Choroid plexus epithelial cell (primary cell): Measurements from ENCODE around the gene ASCC1.
A peak's percentile ranks its signal among the peaks of the same experiment; 100 is the strongest.
"Not testable (repeated sequence)": the region's sequence is repeated elsewhere in the genome, so short reads cannot be mapped to it uniquely, and the experiment has no call there.

ENCODE experiments used
- DNase-seq: peaks from one replicate; pipeline ENCODE4 v3.0.0-alpha.2; 2010; ENCODE audit warnings: low read depth
- H3K4me3 ChIP-seq: 2 replicates; pipeline ENCODE4 v1.5.1; 2011; ENCODE audit warnings: low read depth, mild to moderate bottlenecking, control low read depth, low read length, moderate library complexity
- CTCF ChIP-seq: conservative IDR thresholded peaks from 2 replicates; pipeline ENCODE4 v1.5.1; 2011; ENCODE audit warnings: low read depth, mild to moderate bottlenecking, control low read depth, inconsistent platforms, low read length, moderate library complexity

The ASCC1 gene

DNA sequence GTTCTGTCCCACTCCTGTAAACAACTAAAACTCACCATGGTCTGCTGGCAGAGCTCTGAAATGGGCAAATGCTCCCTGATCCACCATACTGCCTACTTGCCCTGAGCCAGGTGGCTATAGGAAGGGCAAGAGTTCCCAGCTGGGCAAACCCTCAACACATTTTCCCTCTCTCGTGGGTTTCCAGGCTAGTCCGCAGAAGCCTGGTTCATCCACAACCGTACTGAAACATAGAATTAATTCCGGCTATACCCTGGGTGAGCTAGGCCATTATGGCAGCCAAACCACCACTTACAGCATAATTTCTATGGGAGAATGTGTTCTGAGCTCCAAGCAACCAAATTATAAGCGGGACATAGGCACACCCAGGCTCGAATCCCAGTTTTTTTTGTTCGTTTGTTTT is 37.5 kb upstream of the ASCC1 start:
- no peak overlapping the region for H3K4me3 ChIP-seq
- no peak for DNase-seq
- TF ChIP-seq CTCF: no peak

DNA sequence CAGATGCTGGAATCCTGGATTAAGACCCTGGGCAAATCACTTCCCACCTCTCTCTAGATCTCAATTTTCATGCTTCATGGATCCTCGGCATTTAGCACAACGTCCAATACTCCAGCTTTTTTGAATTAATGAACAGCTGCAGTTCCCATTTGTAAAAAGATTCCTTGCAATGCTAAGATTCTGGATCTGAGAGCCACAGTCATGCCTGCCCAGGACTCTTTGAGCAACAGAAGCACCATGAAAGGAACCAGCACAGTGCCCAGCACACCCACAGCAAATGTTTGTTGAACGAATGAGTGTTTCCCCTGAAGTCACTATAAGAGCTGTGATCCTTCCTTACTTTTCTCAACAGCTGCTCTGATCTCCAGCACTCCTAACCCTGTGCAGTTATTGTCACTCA is 36.9 kb upstream of the ASCC1 start:
- H3K4me3 ChIP-seq: no peak overlapping the region
- TF ChIP-seq CTCF: no peak
- no peak for DNase-seq

GRCh38 chr10:72251635-72252034 is 35.6 kb upstream of the ASCC1 start:
- no peak for TF ChIP-seq CTCF
- H3K4me3 ChIP-seq: no peak overlapping the region
- DNase-seq: no peak

DNA sequence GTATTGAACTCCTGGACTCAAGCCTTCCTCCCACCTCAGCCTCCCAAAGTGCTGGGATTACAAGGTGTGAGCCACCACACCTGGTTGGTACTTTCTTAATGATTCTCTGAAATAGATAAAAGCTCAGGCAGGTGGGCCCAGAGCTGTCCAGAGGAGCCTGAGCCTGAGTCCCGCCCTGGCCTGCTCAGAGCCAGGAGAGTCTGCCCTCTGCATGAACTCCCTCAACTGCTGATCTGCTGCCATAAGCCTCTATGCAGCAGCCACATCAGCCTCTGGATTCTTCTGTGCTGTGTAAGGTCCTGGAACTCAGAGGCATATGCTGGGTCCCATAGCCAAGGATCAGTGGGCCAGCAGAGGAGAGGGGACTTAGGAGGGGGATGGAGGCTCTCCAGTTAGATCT is 34.6 kb upstream of the ASCC1 start:
- H3K4me3 ChIP-seq: no peak overlapping the region
- DNase-seq: peak; percentile 94
- no peak for TF ChIP-seq CTCF

- DNase-seq, H3K4me3 ChIP-seq: not testable (repeated sequence)
Measured at GRCh38 chr10:72249176-72249862, 33.2 kb upstream of the ASCC1 start.

GRCh38 chr10:72248468-72249151 is 32.5 kb upstream of the ASCC1 start:
- peak; percentile 95 for DNase-seq
- peak overlapping the region; percentile 1 for H3K4me3 ChIP-seq
- no peak for TF ChIP-seq CTCF

- TF ChIP-seq CTCF: no peak
- no peak overlapping the region for H3K4me3 ChIP-seq
- DNase-seq: no peak
Measured at GRCh38 chr10:72245949-72246525, 30.0 kb upstream of the ASCC1 start.
